Upper lobe of right lung (tissue), 1 donor: ENCODE data around the gene RALA. TPM values are rescaled to one million over a fixed set of nuclear protein-coding genes. Genes with fewer than 3 reads are reported as not detected.

ENCODE experiments used
- ATAC-seq: fragments of 200-7000 bp; cut with Tn5 transposase; one replicate; pipeline ENCODE4 v1.9.1; 2020; ENCODE audit warnings: mild to moderate bottlenecking, moderate library complexity
- DNase-seq: peaks from one replicate; pipeline ENCODE4 v3.0.0-alpha.2; 2020
- H3K27ac ChIP-seq: fragments of 200-600 bp; one replicate; pipeline ENCODE4 v1.8.0; 2022
- H3K27me3 ChIP-seq: fragments of 200-600 bp; one replicate; pipeline ENCODE4 v1.8.0; 2022; ENCODE audit warnings: mild to moderate bottlenecking
- H3K36me3 ChIP-seq: fragments of 200-600 bp; one replicate; pipeline ENCODE4 v1.8.0; 2022
- H3K4me1 ChIP-seq: fragments of 200-600 bp; one replicate; pipeline ENCODE4 v1.8.0; 2022
- H3K4me3 ChIP-seq: fragments of 200-600 bp; one replicate; pipeline ENCODE4 v1.8.0; 2022; ENCODE audit warnings: mild to moderate bottlenecking
- H3K9me3 ChIP-seq: fragments of 200-600 bp; one replicate; pipeline ENCODE4 v1.8.0; 2022
- CTCF ChIP-seq: fragments of 200-600 bp; IDR thresholded peaks from one replicate; pipeline ENCODE4 v1.8.0; 2022; ENCODE audit warnings: antibody characterized with exemption
- intact Hi-C: fragments of 100-400 bp; cut with DNase I; formaldehyde crosslinking; loops from one replicate; pipeline ENCODE4 v1.11.0; 2022
- total RNA-seq: library from RNA; stranded (reverse); fragmentation: NEBNext Ultra II Directional; extraction: Animal tissue kit (Norgen Biotek cat#: 25700); gene quantifications from one replicate; pipeline ENCODE4 v1.2.1, GENCODE V29; 2021
- donor health status: DM: no; HTN: yes; CAD: no; lungs with severe emphysema.

The RALA gene
- total RNA-seq, 1 donor from 2014 or later = 53.4 TPM

GRCh38 chr7:39621261-39621660 lies 2.1 kb upstream of the RALA start:
- intact Hi-C loops = no loop called here
- Histone ChIP-seq H3K27me3 (no peaks in the 10 kb centered on the region), H3K36me3 (no peaks in the 10 kb centered on the region), H3K9me3 (no peaks in the 10 kb centered on the region), H3K27ac (no peak overlapping the region), H3K4me3 (no peak overlapping the region), H3K4me1 (peaks cover 16% of the 10 kb centered on the region)
- DNase-seq (no peak), ATAC-seq (no peak)
- TF ChIP-seq CTCF = no peak

GRCh38 chr7:39621784-39622411 lies 1.5 kb upstream of the RALA start:
- Histone ChIP-seq H3K27me3 (no peaks in the 10 kb centered on the region), H3K4me1 (peaks cover 22% of the 10 kb centered on the region), H3K36me3 (no peaks in the 10 kb centered on the region), H3K9me3 (no peaks in the 10 kb centered on the region), H3K27ac (no peak overlapping the region), H3K4me3 (no peak overlapping the region)
- ATAC-seq (no peak), DNase-seq (no peak)
- intact Hi-C loops = no loop called here
- no peak for TF ChIP-seq CTCF

GRCh38 chr7:39622609-39623008 lies 763 bp upstream of the RALA start:
- no peaks in the 10 kb centered on the region for H3K9me3 ChIP-seq
- H3K36me3 ChIP-seq = no peaks in the 10 kb centered on the region
- H3K4me1 ChIP-seq = peaks cover 28% of the 10 kb centered on the region
- H3K27ac ChIP-seq = peak overlapping the region; percentile 93
- peak overlapping the region; percentile 79 for H3K4me3 ChIP-seq
- intact Hi-C loops = no loop called here
- ATAC-seq (no peak), DNase-seq (no peak)
- H3K27me3 ChIP-seq = no peaks in the 10 kb centered on the region
- no peak for TF ChIP-seq CTCF

GRCh38 chr7:39623732-39624441 lies 515 bp downstream of the RALA start:
- peak overlapping the region; percentile 93 for H3K27ac ChIP-seq
- ATAC-seq (peak; percentile 79), DNase-seq (no peak)
- no peaks in the 10 kb centered on the region for H3K36me3 ChIP-seq
- intact Hi-C loops = no loop called here
- peak overlapping the region; percentile 79 for H3K4me3 ChIP-seq
- peaks cover 38% of the 10 kb centered on the region for H3K4me1 ChIP-seq
- TF ChIP-seq CTCF = no peak
- no peaks in the 10 kb centered on the region for H3K9me3 ChIP-seq
- no peaks in the 10 kb centered on the region for H3K27me3 ChIP-seq

- no peaks in the 10 kb centered on the region for H3K36me3 ChIP-seq
- peak overlapping the region; percentile 93 for H3K27ac ChIP-seq
- intact Hi-C loops = no loop called here
- DNase-seq = no peak
- ATAC-seq = no peak
- peaks cover 38% of the 10 kb centered on the region for H3K4me1 ChIP-seq
- no peaks in the 10 kb centered on the region for H3K27me3 ChIP-seq
- H3K9me3 ChIP-seq = no peaks in the 10 kb centered on the region
- TF ChIP-seq CTCF = no peak
- H3K4me3 ChIP-seq = peak overlapping the region; percentile 79
Measured at GRCh38 chr7:39624442-39624807, 1.1 kb downstream of the RALA start.
